ENCODE data around the gene FAM120A. TPM values are rescaled to one million over a fixed set of nuclear protein-coding genes. Genes with fewer than 3 reads are reported as not detected.

Gene FAM120A
- total RNA-seq, 1 donor from 2014 or later: 71.2 TPM

Small RNA genes within 50 kb of the gene (small RNA-seq; reads per million reads assigned to genes)
- not detected for gene RF00019 (ENCODE audit: low replicate concordance)

Other genes with a start within 250 kb of the FAM120A start
- 22.0 TPM for gene FAM120AOS, start 1.9 kb downstream of the FAM120A start, total RNA-seq
- gene PHF2, start 124.9 kb downstream of the FAM120A start, total RNA-seq: 22.4 TPM